ENCODE measurements around the gene KLHL36. TPM values are rescaled to one million over a fixed set of nuclear protein-coding genes. Genes with fewer than 3 reads are reported as not detected.

The KLHL36 gene
- total RNA-seq, 1 experiment from 2014 or later = 36.7 TPM

GRCh38 chr16:84703681-84704080 lies 55.4 kb downstream of the KLHL36 start:
- peaks cover 2% of the 10 kb centered on the region for H3K79me1 ChIP-seq (ENCODE audit: insufficient read depth, low read depth, low read length, poor library complexity, severe bottlenecking)
- H3K56ac ChIP-seq (ENCODE audit: insufficient read length, low read depth, low read length) = no peak overlapping the region
- no peak overlapping the region for H4K91ac ChIP-seq (ENCODE audit: insufficient read length, low read depth, low read length)
- H2BK15ac ChIP-seq (ENCODE audit: low read depth, low read length) = no peak overlapping the region
- no peaks in the 10 kb centered on the region for H3K9me3 ChIP-seq (ENCODE audit: control insufficient read depth, low read depth, low read length)
- no CpG with 5 or more reads among the region's 10 CpGs for WGBS (ENCODE audit: extremely low coverage, insufficient read length, low lambda C conversion rate)
- no peak overlapping the region for H3K9ac ChIP-seq (ENCODE audit: extremely low read depth, insufficient read length, low read length)
- H3K18ac ChIP-seq (ENCODE audit: insufficient read length, low read depth, low read length) = no peak overlapping the region
- Mint-ChIP-seq H3K4me3 (no peak overlapping the region), H3K27ac (no peak overlapping the region), H3K9me3 (no peaks in the 10 kb centered on the region), H3K4me1 (peaks cover 51 to 53% of the 10 kb centered on the region in 2 experiments), H3K36me3 (ENCODE audit: insufficient read depth in 1 of 3, low read depth in 3 of 3) (peaks cover 2 to 7% (median 4%) of the 10 kb centered on the region in 3 experiments; a peak in 5 of 7 replicates), H3K27me3 (ENCODE audit: low read depth) (no peaks in the 10 kb centered on the region)
- H3K27me3 ChIP-seq (ENCODE audit: insufficient read depth, low read length) = no peaks in the 10 kb centered on the region
- no peak overlapping the region for H2BK120ac ChIP-seq (ENCODE audit: low read depth, low read length, poor library complexity, severe bottlenecking)
- H3T11ph ChIP-seq (ENCODE audit: low read length) = no peak overlapping the region
- H4K5ac ChIP-seq (ENCODE audit: insufficient read length, low read depth, low read length) = no peak overlapping the region
- H3K4ac ChIP-seq (ENCODE audit: low read depth, low read length) = no peak overlapping the region
- H2BK5ac ChIP-seq (ENCODE audit: insufficient read length, low read length) = no peak overlapping the region
- H3K27ac ChIP-seq (ENCODE audit: insufficient read length, low read depth, low read length) = no peak overlapping the region
- H3K4me2 ChIP-seq (ENCODE audit: insufficient read depth, insufficient read length, low read length) = no peak overlapping the region
- TF ChIP-seq, protein P1, sequence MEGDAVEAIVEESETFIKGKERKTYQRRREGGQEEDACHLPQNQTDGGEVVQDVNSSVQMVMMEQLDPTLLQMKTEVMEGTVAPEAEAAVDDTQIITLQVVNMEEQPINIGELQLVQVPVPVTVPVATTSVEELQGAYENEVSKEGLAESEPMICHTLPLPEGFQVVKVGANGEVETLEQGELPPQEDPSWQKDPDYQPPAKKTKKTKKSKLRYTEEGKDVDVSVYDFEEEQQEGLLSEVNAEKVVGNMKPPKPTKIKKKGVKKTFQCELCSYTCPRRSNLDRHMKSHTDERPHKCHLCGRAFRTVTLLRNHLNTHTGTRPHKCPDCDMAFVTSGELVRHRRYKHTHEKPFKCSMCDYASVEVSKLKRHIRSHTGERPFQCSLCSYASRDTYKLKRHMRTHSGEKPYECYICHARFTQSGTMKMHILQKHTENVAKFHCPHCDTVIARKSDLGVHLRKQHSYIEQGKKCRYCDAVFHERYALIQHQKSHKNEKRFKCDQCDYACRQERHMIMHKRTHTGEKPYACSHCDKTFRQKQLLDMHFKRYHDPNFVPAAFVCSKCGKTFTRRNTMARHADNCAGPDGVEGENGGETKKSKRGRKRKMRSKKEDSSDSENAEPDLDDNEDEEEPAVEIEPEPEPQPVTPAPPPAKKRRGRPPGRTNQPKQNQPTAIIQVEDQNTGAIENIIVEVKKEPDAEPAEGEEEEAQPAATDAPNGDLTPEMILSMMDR (conservative IDR thresholded peaks at IDR 0.05) = no peak
- H4K8ac ChIP-seq (replicated peaks; ENCODE audit: insufficient read length, low read depth, low read length) = no peak overlapping the region
- H2BK12ac ChIP-seq (ENCODE audit: insufficient read length, low read depth, low read length) = no peak overlapping the region
- H2AK5ac ChIP-seq (ENCODE audit: insufficient read length, low read length) = no peak overlapping the region
- no peak for DNase-seq
- no peaks in the 10 kb centered on the region for H4K20me1 ChIP-seq (ENCODE audit: control insufficient read depth, insufficient read depth, insufficient read length)
- peaks cover 8% of the 10 kb centered on the region for H3K23me2 ChIP-seq (ENCODE audit: insufficient read length, low read depth, low read length, poor library complexity, severe bottlenecking)
- H2AFZ ChIP-seq (ENCODE audit: low read length) = no peak overlapping the region
- H3K23ac ChIP-seq (ENCODE audit: insufficient read length, low read depth, low read length) = no peak overlapping the region
- no peak overlapping the region for H3K14ac ChIP-seq (ENCODE audit: insufficient read depth, low read length)
- no peak overlapping the region for H2BK20ac ChIP-seq (ENCODE audit: low read depth, low read length, poor library complexity, severe bottlenecking)
- H3K4me1 ChIP-seq (ENCODE audit: insufficient read depth, low read length) = no peaks in the 10 kb centered on the region
- peaks cover 65% of the 10 kb centered on the region for H3K79me2 ChIP-seq (ENCODE audit: insufficient read depth, low read length)
